Stimulated activated CD4-positive, alpha-beta T cell treated with anti-CD3 and anti-CD28 coated beads, Interleukin-4, amount 100 ng/mL, for 1 hour (primary cell): Measurements from ENCODE around the gene KIFC3.

Source experiments
- DNase-seq: peaks from one replicate; pipeline ENCODE4 v3.0.0-alpha.2; 2020

The KIFC3 gene

GRCh38 chr16:57709663-57710062, 92.6 kb downstream of the KIFC3 start:
- no peak for DNase-seq
